Left ventricle myocardium inferior (tissue), 1 donor: ENCODE results near the gene MAP2K4. TPM values are rescaled to one million over a fixed set of nuclear protein-coding genes. Genes with fewer than 3 reads are reported as not detected.

Experiments used
- DNase-seq: peaks from one replicate; pipeline ENCODE4 v3.0.0-alpha.2; 2020
- H3K27ac ChIP-seq: fragments of 200-600 bp; replicated peaks from 2 replicates; pipeline ENCODE4 v1.8.0; 2021
- H3K27me3 ChIP-seq: fragments of 200-600 bp; 2 replicates; pipeline ENCODE4 v1.8.0; 2021; ENCODE audit warnings: low read depth
- H3K36me3 ChIP-seq: fragments of 200-600 bp; 2 replicates; pipeline ENCODE4 v1.8.0; 2021
- H3K4me1 ChIP-seq: fragments of 200-600 bp; 2 replicates; pipeline ENCODE4 v1.8.0; 2021
- H3K4me3 ChIP-seq: fragments of 200-600 bp; 2 replicates; pipeline ENCODE4 v1.8.0; 2021; ENCODE audit warnings: mild to moderate bottlenecking, moderate library complexity
- H3K9me3 ChIP-seq: fragments of 200-600 bp; replicated peaks from 2 replicates; pipeline ENCODE4 v1.8.0; 2021
- intact Hi-C: fragments of 100-400 bp; cut with micrococcal nuclease; formaldehyde crosslinking; loops from one replicate; pipeline ENCODE4 v1.11.0; 2022
- microRNA-seq: library from miRNA; unstranded; fragments of <30 nt; microRNA quantifications from one replicate; pipeline ENCODE4 v1.2.0, GENCODE V29; 2020
- total RNA-seq: library from RNA; stranded (reverse); fragmentation: NEBNext Ultra II Directional; extraction: Animal tissue kit (Norgen Biotek cat#: 25700); gene quantifications from one replicate; pipeline ENCODE4 v1.2.1, GENCODE V29; 2021
- TF ChIP-seq, protein P1 (sequence below): fragments of 200-600 bp; IDR thresholded peaks from 2 replicates; pipeline ENCODE4 v1.8.0; 2021; ENCODE audit warnings: antibody characterized with exemption, mild to moderate bottlenecking, borderline replicate concordance
- donor health status: DM: no; HTN: yes; CAD: no; lungs with severe emphysema.

Gene MAP2K4
- total RNA-seq, 1 donor from 2014 or later, result 28.5 TPM

DNA sequence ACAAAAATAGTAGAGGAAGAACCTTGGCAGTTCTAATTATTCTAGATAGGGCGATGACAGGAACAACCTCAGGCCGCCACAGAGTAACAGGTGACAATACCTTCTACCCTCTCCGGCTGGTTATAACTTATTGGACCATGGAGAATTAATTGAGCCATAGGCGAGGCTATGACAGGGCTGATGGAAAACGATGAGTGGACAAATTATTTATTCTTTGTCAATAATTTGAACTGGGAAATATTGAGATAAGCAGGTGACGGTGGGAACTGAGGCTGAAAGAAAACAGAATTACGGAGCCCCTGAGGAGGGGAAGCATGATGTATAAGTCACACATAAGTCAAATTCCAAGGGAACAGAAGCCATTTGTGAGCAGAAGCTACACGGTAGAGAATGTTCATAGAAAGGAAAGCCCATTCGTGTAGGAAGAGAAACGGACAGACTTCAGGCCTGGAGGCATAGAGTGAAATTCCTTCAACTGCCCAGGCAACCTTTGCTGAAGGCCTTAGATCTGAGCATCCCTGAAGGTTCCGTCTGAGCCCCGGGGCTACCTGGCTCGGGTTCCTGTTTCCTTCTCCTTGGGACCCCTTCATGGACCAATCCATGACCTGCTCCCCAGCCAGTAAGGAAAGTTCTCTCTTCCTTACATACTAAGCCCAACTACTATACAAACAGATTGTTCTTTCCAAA lies 158.1 kb downstream of the MAP2K4 start:
- intact Hi-C loops, result no loop called here
- no peak for DNase-seq
- Histone ChIP-seq H3K9me3 (no peaks in the 10 kb centered on the region), H3K36me3 (no peaks in the 10 kb centered on the region), H3K4me3 (no peak overlapping the region), H3K27ac (no peak overlapping the region), H3K4me1 (peaks cover 4% of the 10 kb centered on the region), H3K27me3 (no peaks in the 10 kb centered on the region)
- TF ChIP-seq, protein P1, sequence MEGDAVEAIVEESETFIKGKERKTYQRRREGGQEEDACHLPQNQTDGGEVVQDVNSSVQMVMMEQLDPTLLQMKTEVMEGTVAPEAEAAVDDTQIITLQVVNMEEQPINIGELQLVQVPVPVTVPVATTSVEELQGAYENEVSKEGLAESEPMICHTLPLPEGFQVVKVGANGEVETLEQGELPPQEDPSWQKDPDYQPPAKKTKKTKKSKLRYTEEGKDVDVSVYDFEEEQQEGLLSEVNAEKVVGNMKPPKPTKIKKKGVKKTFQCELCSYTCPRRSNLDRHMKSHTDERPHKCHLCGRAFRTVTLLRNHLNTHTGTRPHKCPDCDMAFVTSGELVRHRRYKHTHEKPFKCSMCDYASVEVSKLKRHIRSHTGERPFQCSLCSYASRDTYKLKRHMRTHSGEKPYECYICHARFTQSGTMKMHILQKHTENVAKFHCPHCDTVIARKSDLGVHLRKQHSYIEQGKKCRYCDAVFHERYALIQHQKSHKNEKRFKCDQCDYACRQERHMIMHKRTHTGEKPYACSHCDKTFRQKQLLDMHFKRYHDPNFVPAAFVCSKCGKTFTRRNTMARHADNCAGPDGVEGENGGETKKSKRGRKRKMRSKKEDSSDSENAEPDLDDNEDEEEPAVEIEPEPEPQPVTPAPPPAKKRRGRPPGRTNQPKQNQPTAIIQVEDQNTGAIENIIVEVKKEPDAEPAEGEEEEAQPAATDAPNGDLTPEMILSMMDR, result no peak

DNA sequence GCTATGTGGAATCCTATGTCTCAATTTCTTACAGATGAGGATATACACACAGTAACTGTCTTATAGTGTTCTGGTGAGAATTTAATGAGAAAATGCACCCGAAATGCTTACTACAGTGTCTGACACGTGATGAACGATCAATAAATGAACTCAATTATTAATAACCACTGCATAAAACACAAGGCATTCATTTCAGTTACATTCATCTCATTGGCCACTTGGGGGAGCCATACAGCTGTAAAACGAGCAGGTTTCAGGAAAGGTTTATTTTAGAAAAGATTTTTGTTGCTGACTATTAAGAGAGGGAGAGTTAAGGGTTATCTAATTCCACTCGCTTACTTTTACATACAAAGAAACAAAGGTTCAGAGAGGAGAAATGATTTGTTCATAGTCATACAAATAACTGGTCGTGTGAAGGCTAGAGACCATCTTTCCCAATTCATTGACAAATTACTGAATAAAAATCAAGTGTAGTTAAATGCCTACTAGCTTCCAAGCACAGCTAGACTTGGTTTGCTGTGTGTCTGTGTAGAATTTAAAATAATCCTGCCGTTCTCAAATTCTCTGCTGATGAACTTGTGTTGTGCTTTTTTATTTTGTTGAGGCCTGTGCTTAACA lies 160.1 kb downstream of the MAP2K4 start:
- no peak for DNase-seq
- TF ChIP-seq, protein P1, result peak; percentile 77
- intact Hi-C loops, result no loop called here
- H3K27ac ChIP-seq, result no peak overlapping the region
- H3K9me3 ChIP-seq, result no peaks in the 10 kb centered on the region
- H3K36me3 ChIP-seq, result no peaks in the 10 kb centered on the region
- H3K4me1 ChIP-seq, result peaks cover 4% of the 10 kb centered on the region
- no peak overlapping the region for H3K4me3 ChIP-seq
- no peaks in the 10 kb centered on the region for H3K27me3 ChIP-seq

DNA sequence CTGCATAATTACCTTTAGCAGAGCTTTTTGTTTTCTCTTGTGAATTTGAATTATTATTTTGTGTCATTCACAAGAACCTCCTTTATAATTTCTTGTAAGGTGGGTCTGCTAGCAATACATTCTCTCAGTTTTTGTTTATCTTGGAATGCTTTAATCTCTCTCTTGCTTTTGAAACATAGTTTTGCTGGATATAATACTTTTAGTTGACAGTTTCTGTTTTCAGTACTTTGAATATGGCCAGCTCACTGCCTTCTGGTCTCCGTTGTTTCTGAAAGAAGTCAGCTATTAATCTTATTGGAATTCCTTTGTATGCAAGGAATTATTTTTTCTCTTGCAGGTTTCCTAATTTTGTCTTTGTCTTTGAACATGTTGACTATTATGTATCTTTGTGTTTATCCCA lies 167.0 kb downstream of the MAP2K4 start:
- Histone ChIP-seq H3K9me3 (peaks cover 28% of the 10 kb centered on the region), H3K36me3 (no peaks in the 10 kb centered on the region), H3K27me3 (no peaks in the 10 kb centered on the region), H3K4me3 (no peak overlapping the region), H3K27ac (no peak overlapping the region), H3K4me1 (no peaks in the 10 kb centered on the region)
- DNase-seq, result no peak
- intact Hi-C loops, result no loop called here
- TF ChIP-seq, protein P1, result no peak

DNA sequence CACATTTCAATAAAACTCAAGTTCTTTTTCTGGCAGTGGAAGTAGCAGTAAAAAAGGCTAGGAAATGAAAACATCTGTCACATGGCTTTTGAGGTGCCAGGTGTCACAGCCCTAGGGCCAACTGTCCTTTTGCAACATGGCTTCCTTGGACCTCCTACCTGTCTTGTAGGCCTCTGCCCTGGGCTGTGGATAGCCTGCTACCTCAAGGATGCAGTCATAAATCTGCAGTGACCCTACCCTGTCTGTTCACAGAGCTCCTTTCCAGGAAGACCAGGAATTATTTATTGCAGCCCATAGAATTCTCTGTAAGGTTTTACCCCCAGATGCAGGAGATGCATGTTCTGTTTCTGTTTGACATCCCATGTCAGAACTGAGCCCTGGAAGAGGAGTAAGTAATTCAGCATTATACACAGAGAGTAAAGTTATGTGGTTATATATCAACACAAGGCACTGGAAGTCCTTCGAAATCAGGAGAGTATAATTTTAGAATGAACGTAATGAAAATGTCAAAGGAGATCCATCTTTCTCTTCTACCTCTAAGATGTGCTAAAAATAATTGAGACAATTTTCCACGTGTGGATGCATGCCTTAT lies 172.6 kb downstream of the MAP2K4 start:
- Histone ChIP-seq H3K27me3 (no peaks in the 10 kb centered on the region), H3K4me1 (no peaks in the 10 kb centered on the region), H3K9me3 (peaks cover 7% of the 10 kb centered on the region), H3K36me3 (no peaks in the 10 kb centered on the region), H3K27ac (no peak overlapping the region), H3K4me3 (no peak overlapping the region)
- TF ChIP-seq, protein P1, result no peak
- no peak for DNase-seq
- intact Hi-C loops, result no loop called here

Small RNAs within 50 kb of the gene (microRNA-seq; reads per million reads assigned to microRNA genes)
- gene MIR744, result 459 reads per million, percentile 73 among the genes with 10 or more reads in this experiment

Other genes starting within 250 kb of the MAP2K4 start
- 4.0 TPM for gene ZNF18, start 23.4 kb upstream of the MAP2K4 start, total RNA-seq